Thymus (tissue), 11 donors: ENCODE results near the gene STXBP2. TPM values are rescaled to one million over a fixed set of nuclear protein-coding genes. Genes with fewer than 3 reads are reported as not detected.

ENCODE experiments used
- DNase-seq, 9 donors: peaks; one replicate each; pipeline ENCODE4 v3.0.0-alpha.2; 2013; ENCODE audit warnings: low spot score in 9 of 9, low read depth in 6 of 9, missing footprints in 1 of 9
- H3K27ac ChIP-seq, 2 donors: one replicate each; pipeline ENCODE4 v1.5.1; 2013; ENCODE audit warnings: control low read depth in 1 of 2, low read depth in 1 of 2, low read length in 1 of 2, mild to moderate bottlenecking in 1 of 2, moderate library complexity in 1 of 2
- H3K27me3 ChIP-seq, 2 donors: one replicate each; pipeline ENCODE4 v1.5.1; 2013; ENCODE audit warnings: low read length in 1 of 2; ENCODE audit not compliant: control insufficient read depth in 2 of 2, insufficient read depth in 1 of 2
- H3K36me3 ChIP-seq, 2 donors: one replicate each; pipeline ENCODE4 v1.5.1; 2013; ENCODE audit warnings: low read length in 1 of 2, mild to moderate bottlenecking in 1 of 2, moderate library complexity in 1 of 2; ENCODE audit not compliant: control insufficient read depth in 2 of 2, insufficient read depth in 2 of 2
- H3K4me1 ChIP-seq, 2 donors: one replicate each; pipeline ENCODE4 v1.5.1; 2013; ENCODE audit warnings: low read length in 2 of 2; ENCODE audit not compliant: control insufficient read depth in 2 of 2, insufficient read depth in 2 of 2
- H3K4me3 ChIP-seq, 2 donors: one replicate each; pipeline ENCODE4 v1.5.1; 2013; ENCODE audit warnings: low read length in 2 of 2, control low read depth in 1 of 2, mild to moderate bottlenecking in 1 of 2
- H3K9me3 ChIP-seq, 2 donors: one replicate each; pipeline ENCODE4 v1.5.1; 2013; ENCODE audit warnings: low read length in 1 of 2, mild to moderate bottlenecking in 1 of 2; ENCODE audit not compliant: control insufficient read depth in 2 of 2, insufficient read depth in 1 of 2
- WGBS: extraction: QIAGEN DNeasy Blood & Tissue Kit; methylation state at CpG from one replicate; pipeline ENCODE4 v1.1.7; 2013; 5-methylcytosine and 5-hydroxymethylcytosine counted together
- polyA plus RNA-seq: library from polyadenylated mRNA; stranded (reverse); fragments of 200-250 nt; gene quantifications from one replicate; pipeline ENCODE4 v1.2.3, GENCODE V29; 2013
- total RNA-seq: library from RNA; stranded (reverse); fragments of 120-200 nt; gene quantifications from one replicate; pipeline ENCODE4 v1.2.4, GENCODE V29; 2013
- donor health status: healthy.

The STXBP2 gene
- total and polyA plus RNA-seq, 2 donors = 45.3 to 140 TPM

GRCh38 chr19:7610491-7611240 lies 26.2 kb upstream of the STXBP2 start:
- DNase-seq = no peak
- H3K36me3 ChIP-seq = no peaks in the 10 kb centered on the region
- H3K9me3 ChIP-seq = peaks cover 0 to under 1% of the 10 kb centered on the region in 2 donors
- H3K27me3 ChIP-seq = no peaks in the 10 kb centered on the region
- no peak overlapping the region for H3K4me3 ChIP-seq
- H3K27ac ChIP-seq = no peak overlapping the region
- WGBS = 90% methylated on average over 31 of the region's 31 CpGs
- peaks cover 0 to 2% of the 10 kb centered on the region in 2 donors for H3K4me1 ChIP-seq

DNA sequence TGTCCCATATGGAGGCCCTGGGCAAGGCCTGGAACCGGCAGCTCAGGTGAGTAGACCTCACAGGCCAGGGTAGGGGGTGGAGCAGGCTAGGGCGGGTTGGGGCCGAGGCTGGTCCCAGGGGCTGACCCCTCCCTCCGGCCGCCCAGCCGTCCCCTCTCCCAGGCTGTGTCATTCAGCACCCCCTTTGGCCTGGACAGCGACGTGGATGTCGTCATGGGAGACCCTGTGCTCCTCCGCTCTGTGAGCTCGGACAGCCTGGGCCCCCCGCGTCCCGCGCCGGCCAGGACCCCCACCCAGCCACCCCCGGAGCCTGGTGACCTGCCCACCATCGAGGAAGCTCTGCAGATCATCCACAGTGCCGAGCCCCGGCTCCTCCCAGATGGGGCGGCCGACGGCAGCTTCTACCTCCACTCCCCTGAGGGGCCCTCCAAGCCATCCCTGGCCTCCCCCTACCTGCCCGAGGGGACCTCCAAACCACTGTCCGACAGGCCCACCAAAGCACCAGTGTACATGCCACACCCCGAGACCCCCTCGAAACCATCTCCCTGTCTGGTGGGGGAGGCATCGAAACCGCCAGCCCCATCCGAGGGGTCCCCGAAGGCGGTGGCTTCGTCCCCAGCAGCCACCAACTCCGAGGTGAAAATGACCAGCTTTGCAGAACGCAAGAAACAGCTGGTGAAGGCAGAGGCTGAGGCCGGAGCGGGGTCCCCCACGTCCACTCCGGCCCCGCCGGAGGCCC lies 25.2 kb upstream of the STXBP2 start:
- H3K9me3 ChIP-seq = no peaks in the 10 kb centered on the region
- H3K27me3 ChIP-seq = no peaks in the 10 kb centered on the region
- no peaks in the 10 kb centered on the region for H3K36me3 ChIP-seq
- H3K27ac ChIP-seq = no peak overlapping the region
- H3K4me1 ChIP-seq = peaks cover 0 to 2% of the 10 kb centered on the region in 2 donors
- DNase-seq = no peak
- 94% methylated on average over 41 of the region's 41 CpGs for WGBS
- H3K4me3 ChIP-seq = no peak overlapping the region

- Histone ChIP-seq H3K27ac (no peak overlapping the region), H3K36me3 (peaks cover 0 to 7% of the 10 kb centered on the region in 2 donors), H3K9me3 (no peaks in the 10 kb centered on the region), H3K4me1 (peaks cover 0 to under 1% of the 10 kb centered on the region in 2 donors), H3K27me3 (no peaks in the 10 kb centered on the region), H3K4me3 (no peak overlapping the region)
- DNase-seq = no peak
- WGBS = 95% methylated on average over 81 of the region's 81 CpGs
These were observed 24.3 kb upstream of the STXBP2 start for GRCh38 chr19:7612282-7613274.

GRCh38 chr19:7614859-7615741 lies 21.8 kb upstream of the STXBP2 start:
- peaks cover 16 to 28% of the 10 kb centered on the region in 2 donors for H3K36me3 ChIP-seq
- WGBS = 94% methylated on average over 59 of the region's 59 CpGs
- no peak for DNase-seq
- peaks cover 0 to 2% of the 10 kb centered on the region in 2 donors for H3K9me3 ChIP-seq
- no peaks in the 10 kb centered on the region for H3K4me1 ChIP-seq
- no peak overlapping the region for H3K27ac ChIP-seq
- H3K27me3 ChIP-seq = no peaks in the 10 kb centered on the region
- H3K4me3 ChIP-seq = no peak overlapping the region

DNA sequence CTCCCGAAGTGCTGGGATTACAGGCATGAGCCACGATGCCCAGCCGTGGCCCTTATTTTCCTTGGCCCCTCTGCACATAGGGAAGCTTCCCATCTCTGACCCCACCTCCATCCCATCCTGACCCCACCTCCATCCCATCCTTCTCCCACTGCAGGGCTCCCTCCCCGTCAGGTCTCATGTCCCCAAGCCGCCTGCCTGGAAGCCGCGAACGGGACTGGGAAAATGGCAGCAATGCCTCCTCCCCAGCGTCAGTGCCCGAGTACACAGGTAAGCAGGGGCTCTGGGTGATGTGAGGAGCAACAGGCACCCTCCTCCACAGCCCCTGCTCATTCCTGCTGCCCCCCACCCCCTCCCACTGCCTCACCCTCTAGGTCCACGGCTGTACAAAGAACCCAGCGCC lies 19.7 kb upstream of the STXBP2 start:
- whole genome bisulfite sequencing = 97% methylated on average over 12 of the region's 12 CpGs
- DNase-seq = no peak
- H3K9me3 ChIP-seq = peaks cover 0 to 2% of the 10 kb centered on the region in 2 donors
- H3K27ac ChIP-seq = no peak overlapping the region
- no peaks in the 10 kb centered on the region for H3K27me3 ChIP-seq
- H3K4me3 ChIP-seq = no peak overlapping the region
- no peaks in the 10 kb centered on the region for H3K4me1 ChIP-seq
- H3K36me3 ChIP-seq = peaks cover 36 to 49% of the 10 kb centered on the region in 2 donors

DNA sequence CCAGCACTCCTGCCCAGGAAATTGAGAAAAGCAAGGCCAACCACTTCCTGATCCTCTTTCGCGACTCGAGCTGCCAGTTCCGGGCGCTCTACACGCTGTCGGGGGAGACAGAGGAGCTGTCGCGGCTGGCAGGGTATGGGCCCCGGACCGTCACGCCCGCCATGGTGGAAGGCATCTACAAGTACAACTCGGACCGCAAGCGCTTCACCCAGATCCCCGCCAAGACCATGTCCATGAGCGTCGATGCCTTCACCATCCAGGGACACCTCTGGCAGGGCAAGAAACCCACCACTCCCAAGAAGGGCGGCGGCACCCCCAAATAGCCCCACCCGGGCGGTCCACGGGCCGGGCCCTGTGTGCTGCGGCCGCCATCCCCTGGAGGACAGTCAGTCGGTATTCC lies 19.2 kb upstream of the STXBP2 start:
- H3K27me3 ChIP-seq = no peaks in the 10 kb centered on the region
- 95% methylated on average over 28 of the region's 28 CpGs for WGBS
- no peak overlapping the region for H3K27ac ChIP-seq
- no peak for DNase-seq
- H3K36me3 ChIP-seq = peaks cover 41 to 54% of the 10 kb centered on the region in 2 donors
- H3K4me3 ChIP-seq = no peak overlapping the region
- no peaks in the 10 kb centered on the region for H3K4me1 ChIP-seq
- peaks cover 0 to 2% of the 10 kb centered on the region in 2 donors for H3K9me3 ChIP-seq

DNA sequence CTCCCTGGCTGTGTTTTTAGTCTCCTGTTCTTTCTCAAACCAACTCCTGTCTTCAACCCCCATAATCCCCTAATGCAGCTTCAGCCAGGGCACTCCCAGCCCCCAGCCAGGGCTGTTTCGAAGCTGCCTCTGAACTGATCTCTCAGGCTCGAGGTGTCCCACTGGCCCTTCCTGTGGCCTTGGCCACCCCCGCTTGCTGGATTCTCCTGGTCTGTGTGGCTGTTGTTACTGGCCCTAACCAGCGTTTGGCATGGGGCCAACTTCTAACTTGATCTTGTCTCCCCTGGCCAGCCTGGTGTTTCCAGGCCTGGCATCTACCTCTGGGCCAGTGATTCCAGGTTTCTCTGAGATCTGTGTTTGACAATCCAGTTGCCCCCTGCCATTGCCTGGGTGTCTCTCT lies 18.6 kb upstream of the STXBP2 start:
- Histone ChIP-seq H3K36me3 (peaks cover 46 to 60% of the 10 kb centered on the region in 2 donors), H3K4me3 (no peak overlapping the region), H3K9me3 (peaks cover 0 to 3% of the 10 kb centered on the region in 2 donors), H3K4me1 (no peaks in the 10 kb centered on the region), H3K27ac (no peak overlapping the region), H3K27me3 (no peaks in the 10 kb centered on the region)
- 96% methylated on average over 4 of the region's 4 CpGs for WGBS
- no peak for DNase-seq
